Spleen (tissue), 11 donors: ENCODE measurements around the gene HORMAD2. TPM values are rescaled to one million over a fixed set of nuclear protein-coding genes. Genes with fewer than 3 reads are reported as not detected.
A peak's percentile ranks its signal among the peaks of the same experiment; 100 is the strongest.

Experiments
- DNase-seq: peaks from one replicate; pipeline ENCODE4 v3.0.0-alpha.2; 2020
- H3K27ac ChIP-seq, 8 donors: fragments of 200-600 bp; sonication (generic) in 7 of 8; 1 replicate in 4 of 8; 2 replicates in 4 of 8; pipeline versions ENCODE4 v1.5.0 to v1.8.0; 2016 to 2021; ENCODE audit warnings: inconsistent platforms in 4 of 8, mild to moderate bottlenecking in 4 of 8, moderate library complexity in 1 of 8
- H3K27me3 ChIP-seq, 7 donors: fragments of 200-600 bp; sonication (generic) in 6 of 7; replicated peaks in 1 of 7; 1 replicate in 4 of 7; 2 replicates in 3 of 7; pipeline versions ENCODE4 v1.5.0 to v1.8.0; 2016 to 2021; ENCODE audit warnings: inconsistent platforms in 3 of 7, mild to moderate bottlenecking in 1 of 7
- H3K36me3 ChIP-seq, 6 donors: fragments of 200-600 bp; sonication (generic) in 5 of 6; 1 replicate in 4 of 6; 2 replicates in 2 of 6; pipeline versions ENCODE4 v1.5.0 to v1.8.0; 2016 to 2021; ENCODE audit warnings: inconsistent platforms in 2 of 6
- H3K4me1 ChIP-seq, 6 donors: fragments of 200-600 bp; sonication (generic) in 5 of 6; 1 replicate in 3 of 6; 2 replicates in 3 of 6; pipeline versions ENCODE4 v1.5.0 to v1.8.0; 2016 to 2021; ENCODE audit warnings: inconsistent platforms in 3 of 6
- H3K4me3 ChIP-seq, 8 donors: fragments of 200-600 bp; sonication (generic) in 7 of 8; 1 replicate in 4 of 8; 2 replicates in 4 of 8; pipeline versions ENCODE4 v1.5.0 to v1.8.0; 2016 to 2021; ENCODE audit warnings: inconsistent platforms in 4 of 8, mild to moderate bottlenecking in 4 of 8, moderate library complexity in 2 of 8
- H3K9me3 ChIP-seq, 8 donors: fragments of 200-600 bp; sonication (generic) in 7 of 8; 1 replicate in 4 of 8; 2 replicates in 4 of 8; pipeline versions ENCODE4 v1.5.0 to v1.8.0; 2016 to 2021; ENCODE audit warnings: inconsistent platforms in 4 of 8
- CTCF ChIP-seq, 11 experiments: fragments of 200-600 bp in 7 of 11; fragments of 450-650 bp in 4 of 11; sonication (generic) in 4 of 11; IDR thresholded peaks in 8 of 11; conservative IDR thresholded peaks in 3 of 11; 1 replicate in 7 of 11; 2 replicates in 4 of 11; pipeline versions ENCODE4 v1.4.0 to v1.8.0; 2016 to 2021; ENCODE audit warnings: antibody characterized with exemption in 11 of 11, inconsistent platforms in 4 of 11, mild to moderate bottlenecking in 1 of 11
- POLR2A ChIP-seq, 3 donors: fragments of 450-650 bp; IDR thresholded peaks; one replicate each; pipeline ENCODE4 v1.5.1; 2017; ENCODE audit warnings: antibody characterized with exemption in 3 of 3, mild to moderate bottlenecking in 1 of 3
- POLR2AphosphoS5 ChIP-seq, 3 donors: sonication (generic); formaldehyde crosslinking; IDR thresholded peaks; one replicate each; pipeline ENCODE4 v1.5.1; 2017; ENCODE audit warnings: antibody characterized with exemption in 3 of 3
- WGBS, 5 donors: extraction: QIAGEN DNeasy Blood & Tissue Kit in 3 of 5; methylation state at CpG; one replicate each; pipeline versions ENCODE4 v1.1.5 to v1.1.7; 2013 to 2018; 5-methylcytosine and 5-hydroxymethylcytosine counted together
- intact Hi-C: fragments of 100-400 bp; cut with DNase I; formaldehyde crosslinking; loops from one replicate; pipeline ENCODE4 v1.15.0; 2023; ENCODE audit warnings: low total_unique reads
- polyA plus RNA-seq, 3 donors: library from polyadenylated mRNA; stranded (reverse); fragments of 200-250 nt; gene quantifications; one replicate each; pipeline ENCODE4 v1.2.1, GENCODE V29; 2013
- total RNA-seq, 7 donors: library from RNA; depleted of rRNA in 3 of 7; stranded (reverse); fragments of >200 nt in 3 of 7; fragmentation: NEBNext Ultra II Directional in 4 of 7; extraction: Animal tissue kit (Norgen Biotek cat#: 25700) in 4 of 7; gene quantifications; one replicate each; pipeline versions ENCODE4 v1.1.0 to v1.2.1, GENCODE V29; 2016 to 2021
- donor health status: healthy with polysubstance abuse.
- donor health status: DM: no; HTN: no; CAD: no; lungs with moderate emphysema.
- donor health status: DM: no; HTN: no; CAD: no.
- donor health status: Bipolar disorder and iron deficiency.
- donor health status: healthy.
- donor health status: DM: no; HTN: no; CAD: no.
- donor health status: DM: yes; HTN: yes; CAD: no.

HORMAD2 gene
- total and polyA plus RNA-seq, 10 donors = not detected

GRCh38 chr22:30158277-30158676, 78.0 kb downstream of the HORMAD2 start:
- Histone ChIP-seq H3K4me3 (no peak overlapping the region), H3K4me1 (peaks cover 0 to 21% (median 5%) of the 10 kb centered on the region in 6 donors), H3K36me3 (no peaks in the 10 kb centered on the region), H3K9me3 (no peaks in the 10 kb centered on the region), H3K27ac (no peak overlapping the region), H3K27me3 (no peaks in the 10 kb centered on the region)
- intact Hi-C loops = no loop called here
- TF ChIP-seq POLR2A (IDR thresholded peaks at IDR 0.05) = no peak
- no peak for TF ChIP-seq CTCF (IDR thresholded peaks at IDR 0.05 in 8 of 11, conservative IDR thresholded peaks at IDR 0.05 in 3 of 11)
- no peak for TF ChIP-seq POLR2AphosphoS5 (IDR thresholded peaks at IDR 0.05)
- DNase-seq = no peak
- WGBS, 5 donors = 17 to 50% (median 36%) methylated on average over 1 of the region's 1 CpG; no CpG with 5 or more reads in 1 of the 5 donors

GRCh38 chr22:30158744-30159500, 78.7 kb downstream of the HORMAD2 start:
- Histone ChIP-seq H3K27me3 (no peaks in the 10 kb centered on the region), H3K9me3 (no peaks in the 10 kb centered on the region), H3K27ac (no peak overlapping the region), H3K4me1 (peaks cover 0 to 20% (median 5%) of the 10 kb centered on the region in 6 donors), H3K4me3 (no peak overlapping the region), H3K36me3 (no peaks in the 10 kb centered on the region)
- TF ChIP-seq POLR2A (IDR thresholded peaks at IDR 0.05) (no peak), POLR2AphosphoS5 (IDR thresholded peaks at IDR 0.05) (no peak), CTCF (IDR thresholded peaks at IDR 0.05 in 8 of 11, conservative IDR thresholded peaks at IDR 0.05 in 3 of 11) (no peak)
- DNase-seq = no peak
- 84 to 93% (median 92%) methylated on average over 11 of the region's 11 CpGs for WGBS, 5 donors
- intact Hi-C loops = no loop called here

GRCh38 chr22:30159561-30160353, 79.5 kb downstream of the HORMAD2 start:
- Histone ChIP-seq H3K27ac (peak overlapping the region in 3 of 8 donors; percentile 12 to 22 (median 18)), H3K4me1 (peaks cover 0 to 20% (median 5%) of the 10 kb centered on the region in 6 donors), H3K9me3 (no peaks in the 10 kb centered on the region), H3K36me3 (no peaks in the 10 kb centered on the region), H3K27me3 (no peaks in the 10 kb centered on the region), H3K4me3 (no peak overlapping the region)
- TF ChIP-seq CTCF (IDR thresholded peaks at IDR 0.05 in 8 of 11, conservative IDR thresholded peaks at IDR 0.05 in 3 of 11) = no peak
- TF ChIP-seq POLR2A (IDR thresholded peaks at IDR 0.05) = no peak
- TF ChIP-seq POLR2AphosphoS5 (IDR thresholded peaks at IDR 0.05) = no peak
- intact Hi-C loops = no loop called here
- WGBS, 5 donors = 56 to 74% (median 57%) methylated on average over 2 of the region's 2 CpGs
- no peak for DNase-seq

GRCh38 chr22:30161051-30161469, 80.8 kb downstream of the HORMAD2 start:
- peaks cover 0 to 20% (median 5%) of the 10 kb centered on the region in 6 donors for H3K4me1 ChIP-seq
- no peak for DNase-seq
- no peak overlapping the region for H3K27ac ChIP-seq
- H3K4me3 ChIP-seq = no peak overlapping the region
- H3K36me3 ChIP-seq = no peaks in the 10 kb centered on the region
- TF ChIP-seq POLR2A (IDR thresholded peaks at IDR 0.05) (no peak), POLR2AphosphoS5 (IDR thresholded peaks at IDR 0.05) (no peak), CTCF (IDR thresholded peaks at IDR 0.05 in 8 of 11, conservative IDR thresholded peaks at IDR 0.05 in 3 of 11) (no peak)
- intact Hi-C loops = no loop called here
- H3K27me3 ChIP-seq = no peaks in the 10 kb centered on the region
- H3K9me3 ChIP-seq = no peaks in the 10 kb centered on the region
